ENCODE results near the gene PLA2G4D. TPM values are rescaled to one million over a fixed set of nuclear protein-coding genes. Genes with fewer than 3 reads are reported as not detected.

The PLA2G4D gene
- total RNA-seq, 6 experiments from 2014 or later = not detected

- Mint-ChIP-seq H3K9me3 (no peaks in the 10 kb centered on the region), H3K4me3 (no peak overlapping the region), H3K4me1 (ENCODE audit: low read depth) (no peaks in the 10 kb centered on the region), H3K27ac (no peak overlapping the region), H3K36me3 (ENCODE audit: low read depth) (no peaks in the 10 kb centered on the region), H3K27me3 (ENCODE audit: insufficient read depth) (peaks cover 42% of the 10 kb centered on the region)
- TF ChIP-seq CTCF (IDR thresholded peaks at IDR 0.05) = no peak
- no peak for DNase-seq
These were observed 13.2 kb downstream of the PLA2G4D start for GRCh38 chr15:42080919-42081830.

- H3K4me3 Mint-ChIP-seq = no peak overlapping the region
- no peaks in the 10 kb centered on the region for H3K36me3 Mint-ChIP-seq (ENCODE audit: low read depth)
- no peaks in the 10 kb centered on the region for H3K4me1 Mint-ChIP-seq (ENCODE audit: low read depth)
- peaks cover 38% of the 10 kb centered on the region for H3K27me3 Mint-ChIP-seq (ENCODE audit: insufficient read depth)
- TF ChIP-seq CTCF (IDR thresholded peaks at IDR 0.05) = no peak
- no peak for DNase-seq
- H3K27ac Mint-ChIP-seq = no peak overlapping the region
- no peaks in the 10 kb centered on the region for H3K9me3 Mint-ChIP-seq
These were observed 14.0 kb downstream of the PLA2G4D start for GRCh38 chr15:42080186-42080918.

GRCh38 chr15:42079401-42079908, 14.9 kb downstream of the PLA2G4D start:
- H3K4me3 Mint-ChIP-seq = no peak overlapping the region
- no peak for DNase-seq
- no peaks in the 10 kb centered on the region for H3K9me3 Mint-ChIP-seq
- H3K27ac Mint-ChIP-seq = no peak overlapping the region
- no peak for TF ChIP-seq CTCF (IDR thresholded peaks at IDR 0.05)
- H3K4me1 Mint-ChIP-seq (ENCODE audit: low read depth) = no peaks in the 10 kb centered on the region
- peaks cover 35% of the 10 kb centered on the region for H3K27me3 Mint-ChIP-seq (ENCODE audit: insufficient read depth)
- no peaks in the 10 kb centered on the region for H3K36me3 Mint-ChIP-seq (ENCODE audit: low read depth)

GRCh38 chr15:42078903-42079302, 15.5 kb downstream of the PLA2G4D start:
- Mint-ChIP-seq H3K9me3 (no peaks in the 10 kb centered on the region), H3K4me1 (ENCODE audit: low read depth) (no peaks in the 10 kb centered on the region), H3K36me3 (ENCODE audit: low read depth) (no peaks in the 10 kb centered on the region), H3K27ac (no peak overlapping the region), H3K27me3 (ENCODE audit: insufficient read depth) (peaks cover 31% of the 10 kb centered on the region), H3K4me3 (no peak overlapping the region)
- no peak for TF ChIP-seq CTCF (IDR thresholded peaks at IDR 0.05)
- DNase-seq = no peak

GRCh38 chr15:42077689-42078088, 16.7 kb downstream of the PLA2G4D start:
- no peaks in the 10 kb centered on the region for H3K4me1 Mint-ChIP-seq (ENCODE audit: low read depth)
- no peaks in the 10 kb centered on the region for H3K9me3 Mint-ChIP-seq
- peaks cover 33% of the 10 kb centered on the region for H3K27me3 Mint-ChIP-seq (ENCODE audit: insufficient read depth)
- DNase-seq = no peak
- no peak overlapping the region for H3K4me3 Mint-ChIP-seq
- H3K27ac Mint-ChIP-seq = no peak overlapping the region
- no peaks in the 10 kb centered on the region for H3K36me3 Mint-ChIP-seq (ENCODE audit: low read depth)
- no peak for TF ChIP-seq CTCF (IDR thresholded peaks at IDR 0.05)
